PC-9 (cell line): ENCODE results near the gene ADAMTSL1.

Experiments
- CTCF ChIP-seq: fragments of 200-600 bp; sonication (generic); conservative IDR thresholded peaks from 2 replicates; pipeline ENCODE4 v1.6.1; 2017; ENCODE audit warnings: mixed run types, antibody characterized with exemption, mild to moderate bottlenecking, moderate library complexity
- EZH2 ChIP-seq: fragments of 200-600 bp; sonication (generic); IDR thresholded peaks from 2 replicates; pipeline ENCODE4 v1.8.0; 2017; ENCODE audit warnings: antibody characterized with exemption, low read depth

GRCh38 chr9:18668944-18669343 is 195.0 kb downstream of the ADAMTSL1 start:
- TF ChIP-seq CTCF (no peak), EZH2 (no peak)
